MM.1S (cell line): Measurements from ENCODE around the gene CD248.

ENCODE experiments used
- CTCF ChIP-seq: fragments of 300-600 bp; sonication (generic); IDR thresholded peaks from 2 replicates; pipeline ENCODE4 v1.5.1; 2016; ENCODE audit warnings: antibody characterized with exemption, low read length, mixed read lengths
- EZH2 ChIP-seq: fragments of 300-600 bp; sonication (generic); optimal IDR thresholded peaks from 2 replicates; pipeline ENCODE3; 2017; ENCODE audit warnings: low read depth, mild to moderate bottlenecking, antibody characterized with exemption, low read length, mixed read lengths
- EZH2phosphoT487 ChIP-seq: fragments of 300-600 bp; sonication (generic); IDR thresholded peaks from 2 replicates; pipeline ENCODE4 v1.6.1; 2018; ENCODE audit warnings: antibody characterized with exemption, low read length

- TF ChIP-seq CTCF (no peak), EZH2 (no peak), EZH2phosphoT487 (no peak)
Observed at GRCh38 chr11:66277471-66278362, 39.1 kb downstream of the CD248 start, which contains the start of gene CNIH2.
